HFFc6 (cell line): ENCODE data around the gene NAA38. TPM values are rescaled to one million over a fixed set of nuclear protein-coding genes. Genes with fewer than 3 reads are reported as not detected.
A peak's percentile ranks its signal among the peaks of the same experiment; 100 is the strongest.

Experiments
- DNase-seq: peaks from one replicate; pipeline ENCODE4 v3.0.0-alpha.2; 2018
- H3K27ac Mint-ChIP-seq: 2 replicates; pipeline ENCODE4 v1.8.0; 2020; ENCODE audit warnings: mild to moderate bottlenecking, mixed read lengths
- H3K27me3 Mint-ChIP-seq: 2 replicates; pipeline ENCODE4 v1.8.0; 2021; ENCODE audit warnings: mild to moderate bottlenecking, moderate library complexity, mixed read lengths; ENCODE audit not compliant: insufficient read depth
- H3K36me3 Mint-ChIP-seq: 2 replicates; pipeline ENCODE4 v1.8.0; 2021; ENCODE audit warnings: low read depth, mixed read lengths
- H3K4me1 Mint-ChIP-seq: 2 replicates; pipeline ENCODE4 v1.8.0; 2020; ENCODE audit warnings: low read depth, mixed read lengths
- H3K4me3 Mint-ChIP-seq: 2 replicates; pipeline ENCODE4 v1.8.0; 2020; ENCODE audit warnings: mild to moderate bottlenecking, moderate library complexity, mixed read lengths
- H3K9me3 Mint-ChIP-seq: 2 replicates; pipeline ENCODE4 v1.8.0; 2020; ENCODE audit warnings: mild to moderate bottlenecking, mixed read lengths
- CTCF ChIP-seq: fragments of 200-600 bp; sonication (generic); IDR thresholded peaks from 2 replicates; pipeline ENCODE4 v1.5.0; 2021; ENCODE audit warnings: antibody characterized with exemption, mild to moderate bottlenecking
- total RNA-seq, 6 experiments: library from RNA; stranded (reverse); fragmentation: NEBNext Ultra II Directional; extraction: Animal tissue kit (Norgen Biotek cat#: 25700); gene quantifications; 2 replicates in 1 of 6; 3 replicates in 5 of 6; pipeline ENCODE4 v1.2.3, GENCODE V29; 2021

Gene NAA38
- total RNA-seq, 6 experiments from 2014 or later = 104 to 122 (median 107) TPM

GRCh38 chr17:7854078-7854777, 3.1 kb downstream of the NAA38 start:
- no peak overlapping the region; the same call in 1 of the 2 replicates for H3K27ac Mint-ChIP-seq
- TF ChIP-seq CTCF = no peak
- no peak overlapping the region for H3K4me3 Mint-ChIP-seq
- H3K9me3 Mint-ChIP-seq = no peaks in the 10 kb centered on the region
- peaks cover 2% of the 10 kb centered on the region for H3K27me3 Mint-ChIP-seq
- DNase-seq = no peak
- H3K4me1 Mint-ChIP-seq = no peaks in the 10 kb centered on the region
- H3K36me3 Mint-ChIP-seq = peaks cover 14% of the 10 kb centered on the region; the same call in 1 of the 2 replicates

- Mint-ChIP-seq H3K4me3 (no peak overlapping the region), H3K4me1 (no peaks in the 10 kb centered on the region), H3K36me3 (peaks cover 14% of the 10 kb centered on the region; the same call in 1 of the 2 replicates), H3K27ac (no peak overlapping the region; the same call in 1 of the 2 replicates), H3K9me3 (no peaks in the 10 kb centered on the region), H3K27me3 (peaks cover 2% of the 10 kb centered on the region; the same call in 1 of the 2 replicates)
- TF ChIP-seq CTCF = no peak
- DNase-seq = no peak
Observed at GRCh38 chr17:7853691-7854038, 3.7 kb downstream of the NAA38 start.

GRCh38 chr17:7852919-7853690, 4.3 kb downstream of the NAA38 start:
- Mint-ChIP-seq H3K27me3 (no peaks in the 10 kb centered on the region; the same call in 1 of the 2 replicates), H3K9me3 (no peaks in the 10 kb centered on the region), H3K4me1 (no peaks in the 10 kb centered on the region), H3K36me3 (peaks cover 14% of the 10 kb centered on the region; the same call in 1 of the 2 replicates), H3K27ac (no peak overlapping the region), H3K4me3 (no peak overlapping the region)
- TF ChIP-seq CTCF = no peak
- no peak for DNase-seq

- Mint-ChIP-seq H3K27me3 (no peaks in the 10 kb centered on the region; the same call in 1 of the 2 replicates), H3K4me1 (no peaks in the 10 kb centered on the region), H3K9me3 (no peaks in the 10 kb centered on the region), H3K4me3 (no peak overlapping the region), H3K27ac (no peak overlapping the region; the same call in 1 of the 2 replicates), H3K36me3 (peaks cover 14% of the 10 kb centered on the region; the same call in 1 of the 2 replicates)
- DNase-seq = no peak
- TF ChIP-seq CTCF = no peak
Observed at GRCh38 chr17:7852262-7852670, 5.1 kb downstream of the NAA38 start.

- no peaks in the 10 kb centered on the region; the same call in 1 of the 2 replicates for H3K27me3 Mint-ChIP-seq
- peak; percentile 60 for DNase-seq
- no peaks in the 10 kb centered on the region for H3K9me3 Mint-ChIP-seq
- H3K36me3 Mint-ChIP-seq = peaks cover 14% of the 10 kb centered on the region; the same call in 1 of the 2 replicates
- TF ChIP-seq CTCF = peak; percentile 97
- no peak overlapping the region for H3K4me3 Mint-ChIP-seq
- no peaks in the 10 kb centered on the region for H3K4me1 Mint-ChIP-seq
- H3K27ac Mint-ChIP-seq = no peak overlapping the region; the same call in 1 of the 2 replicates
Observed at GRCh38 chr17:7851438-7852261, 5.7 kb downstream of the NAA38 start.
